Measurements from ENCODE around the gene ZFTA.

The ZFTA gene

DNA sequence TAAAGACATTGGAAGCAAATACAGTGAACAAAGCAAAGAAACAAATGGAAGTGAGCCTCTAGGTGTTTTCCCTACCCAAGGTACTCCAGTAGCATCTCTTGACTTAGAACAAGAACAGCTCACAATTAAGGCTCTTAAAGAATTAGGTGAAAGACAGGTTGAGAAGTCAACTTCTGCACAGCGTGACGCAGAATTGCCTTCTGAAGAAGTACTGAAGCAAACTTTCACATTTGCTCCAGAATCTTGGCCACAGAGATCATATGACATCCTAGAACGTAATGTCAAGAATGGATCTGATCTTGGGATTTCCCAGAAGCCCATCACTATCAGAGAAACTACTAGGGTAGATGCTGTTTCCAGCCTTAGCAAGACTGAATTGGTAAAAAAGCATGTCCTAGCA is 48.0 kb downstream of the ZFTA start:
- H3K9me3 ChIP-seq (ENCODE audit: control insufficient read depth, low read length) = no peaks in the 10 kb centered on the region
- H3K4me3 ChIP-seq (ENCODE audit: low read length) = no peak overlapping the region
- H3K4me1 ChIP-seq (ENCODE audit: control insufficient read depth, insufficient read depth, low read length) = no peaks in the 10 kb centered on the region
- H3K27me3 ChIP-seq (ENCODE audit: control insufficient read depth, insufficient read depth, low read length) = no peaks in the 10 kb centered on the region
- no peaks in the 10 kb centered on the region for H3K36me3 ChIP-seq (ENCODE audit: control insufficient read depth, insufficient read depth, low read length)
- H3K9ac ChIP-seq (ENCODE audit: low read length) = no peak overlapping the region

DNA sequence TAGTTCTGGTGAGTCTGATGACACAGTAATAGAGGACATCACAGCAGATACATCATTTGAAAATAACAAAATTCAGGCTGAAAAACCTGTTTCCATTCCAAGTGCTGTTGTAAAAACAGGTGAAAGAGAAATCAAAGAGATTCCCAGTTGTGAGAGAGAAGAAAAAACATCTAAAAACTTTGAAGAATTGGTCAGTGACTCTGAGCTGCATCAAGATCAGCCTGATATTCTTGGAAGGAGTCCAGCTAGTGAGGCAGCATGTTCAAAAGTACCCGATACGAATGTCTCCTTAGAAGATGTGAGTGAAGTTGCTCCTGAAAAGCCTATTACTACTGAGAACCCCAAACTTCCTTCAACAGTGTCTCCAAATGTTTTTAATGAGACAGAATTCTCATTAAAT is 48.6 kb downstream of the ZFTA start:
- Histone ChIP-seq H3K9ac (ENCODE audit: low read length) (no peak overlapping the region), H3K4me1 (ENCODE audit: control insufficient read depth, insufficient read depth, low read length) (no peaks in the 10 kb centered on the region), H3K36me3 (ENCODE audit: control insufficient read depth, insufficient read depth, low read length) (no peaks in the 10 kb centered on the region), H3K27me3 (ENCODE audit: control insufficient read depth, insufficient read depth, low read length) (no peaks in the 10 kb centered on the region), H3K4me3 (ENCODE audit: low read length) (no peak overlapping the region), H3K9me3 (ENCODE audit: control insufficient read depth, low read length) (no peaks in the 10 kb centered on the region)

DNA sequence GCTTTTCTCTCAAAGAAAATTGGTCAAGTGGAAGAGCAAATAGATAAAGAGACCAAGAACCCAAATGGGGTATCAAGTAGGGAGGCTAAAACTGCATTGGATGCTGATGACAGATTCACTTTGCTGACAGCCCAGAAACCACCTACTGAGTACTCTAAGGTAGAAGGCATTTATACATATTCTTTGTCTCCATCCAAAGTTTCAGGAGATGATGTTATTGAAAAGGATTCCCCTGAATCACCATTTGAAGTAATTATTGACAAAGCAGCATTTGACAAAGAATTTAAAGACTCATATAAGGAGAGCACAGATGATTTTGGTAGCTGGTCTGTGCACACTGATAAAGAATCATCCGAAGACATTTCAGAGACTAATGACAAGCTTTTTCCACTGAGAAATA is 49.6 kb downstream of the ZFTA start:
- Histone ChIP-seq H3K9me3 (ENCODE audit: control insufficient read depth, low read length) (no peaks in the 10 kb centered on the region), H3K9ac (ENCODE audit: low read length) (no peak overlapping the region), H3K36me3 (ENCODE audit: control insufficient read depth, insufficient read depth, low read length) (no peaks in the 10 kb centered on the region), H3K4me1 (ENCODE audit: control insufficient read depth, insufficient read depth, low read length) (no peaks in the 10 kb centered on the region), H3K4me3 (ENCODE audit: low read length) (no peak overlapping the region), H3K27me3 (ENCODE audit: control insufficient read depth, insufficient read depth, low read length) (no peaks in the 10 kb centered on the region)

Data from mucosa of stomach (tissue), 1 donor.